Prostate gland (tissue), 2 donors: ENCODE results near the gene SEMA3F.

Source experiments
- CTCF ChIP-seq, 4 experiments: fragments of 200-600 bp in 2 of 4; fragments of 450-650 bp in 2 of 4; sonication (generic) in 2 of 4; IDR thresholded peaks; 1 replicate in 3 of 4; 2 replicates in 1 of 4; pipeline ENCODE4 v1.5.1; 2016 to 2019; ENCODE audit warnings: antibody characterized with exemption in 4 of 4, mild to moderate bottlenecking in 2 of 4, moderate library complexity in 2 of 4
- POLR2AphosphoS5 ChIP-seq: sonication (generic); formaldehyde crosslinking; IDR thresholded peaks from one replicate; pipeline ENCODE4 v1.6.1; 2017; ENCODE audit warnings: antibody characterized with exemption

DNA sequence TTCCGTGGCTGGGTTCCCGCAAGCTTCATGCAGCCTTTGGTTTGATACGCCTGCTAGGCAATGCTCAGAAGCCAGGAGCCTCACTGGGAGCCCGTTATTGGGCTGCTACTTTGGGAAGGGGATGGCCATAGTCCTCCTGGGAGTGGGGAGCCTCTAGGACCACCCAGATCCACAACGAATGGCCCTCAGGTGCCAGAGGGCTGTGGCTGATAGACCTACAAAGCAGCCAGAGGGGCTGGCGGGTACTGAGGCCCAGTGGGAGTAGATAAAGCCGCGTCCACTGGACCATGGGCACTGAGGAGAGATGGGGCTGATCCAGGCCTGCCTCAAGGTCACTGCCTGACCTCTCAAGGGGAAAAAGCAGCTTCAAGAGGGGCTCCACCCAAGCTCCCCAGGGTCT is 37.0 kb downstream of the SEMA3F start:
- TF ChIP-seq CTCF (IDR thresholded peaks at IDR 0.05) (no peak), POLR2AphosphoS5 (no peak)
